GDM1 (cell line): ENCODE data around the gene RPP25.
"Not testable (repeated sequence)": the region's sequence is repeated elsewhere in the genome, so short reads cannot be mapped to it uniquely, and the experiment has no call there.

ENCODE experiments used
- DNase-seq: peaks from one replicate; lab custom pipeline; 2025; lab: John Stamatoyannopoulos, UW

Gene RPP25

GRCh38 chr15:74962671-74963070 is 6.1 kb upstream of the RPP25 start:
- no peak for DNase-seq

DNA sequence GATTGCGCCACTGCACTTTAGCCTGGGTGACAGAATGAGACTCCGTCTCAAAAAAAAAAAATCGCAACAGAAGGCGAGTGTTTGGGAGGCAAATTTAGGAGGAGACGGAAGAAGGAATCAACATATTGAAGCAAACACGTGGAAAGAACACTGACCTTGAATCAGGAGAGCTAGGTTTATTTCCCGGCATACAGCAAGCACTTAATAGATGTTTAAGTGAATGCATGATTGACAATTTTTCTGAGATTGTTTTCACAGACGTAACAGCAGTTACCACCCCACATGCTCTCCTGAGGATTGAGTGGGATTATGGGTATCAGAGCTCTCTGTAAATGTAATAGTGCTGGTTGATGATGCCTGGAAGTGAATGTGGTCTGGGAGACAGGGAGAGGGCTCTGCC is 5.6 kb upstream of the RPP25 start:
- no peak for DNase-seq

- DNase-seq, result no peak
Measured at GRCh38 chr15:74961616-74962015, 5.0 kb upstream of the RPP25 start.

DNA sequence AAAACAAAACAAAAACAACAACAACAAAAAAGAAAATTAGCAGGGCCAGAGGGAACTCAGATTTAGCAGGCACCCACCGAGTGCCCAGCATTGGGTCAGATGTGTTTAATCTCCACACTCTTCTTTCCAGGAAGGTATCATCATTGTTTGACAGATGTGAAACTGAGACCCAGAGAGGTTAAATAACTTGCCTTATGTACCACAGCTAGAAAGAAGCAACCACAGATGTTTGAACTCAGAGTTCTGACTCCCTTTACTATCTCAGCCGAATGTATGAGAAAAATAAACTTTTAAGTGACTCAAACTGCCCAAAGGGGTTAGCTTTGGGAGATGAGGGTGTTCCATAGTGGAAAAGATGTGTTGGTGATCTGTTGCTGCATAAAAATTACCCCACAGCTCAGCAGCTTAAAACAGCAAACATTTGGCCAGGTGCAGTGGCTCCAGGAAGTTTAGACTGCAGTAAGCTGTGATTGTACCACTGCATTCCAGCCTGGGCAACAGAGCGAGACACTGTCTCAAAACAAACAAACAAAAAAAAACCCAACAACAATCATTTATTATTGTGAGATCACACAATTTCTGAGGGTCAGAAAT is 4.5 kb upstream of the RPP25 start:
- no peak for DNase-seq

GRCh38 chr15:74960286-74960685 is 3.7 kb upstream of the RPP25 start:
- DNase-seq, result no peak

GRCh38 chr15:74959586-74959939 is 3.0 kb upstream of the RPP25 start:
- DNase-seq, result no peak

- no peak for DNase-seq
Measured at GRCh38 chr15:74958908-74959585, 2.5 kb upstream of the RPP25 start.

- no peak for DNase-seq
Measured at GRCh38 chr15:74958320-74958907, 1.8 kb upstream of the RPP25 start.

GRCh38 chr15:74957476-74958035 is 984 bp upstream of the RPP25 start:
- no peak for DNase-seq

- no peak for DNase-seq
Measured at GRCh38 chr15:74955796-74956647, 550 bp downstream of the RPP25 start.

- DNase-seq, result no peak
Measured at GRCh38 chr15:74955017-74955416, 1.6 kb downstream of the RPP25 start.

- no peak for DNase-seq
Measured at GRCh38 chr15:74954515-74954914, 2.1 kb downstream of the RPP25 start.

GRCh38 chr15:74951006-74951405 is 5.6 kb downstream of the RPP25 start:
- DNase-seq, result no peak

DNA sequence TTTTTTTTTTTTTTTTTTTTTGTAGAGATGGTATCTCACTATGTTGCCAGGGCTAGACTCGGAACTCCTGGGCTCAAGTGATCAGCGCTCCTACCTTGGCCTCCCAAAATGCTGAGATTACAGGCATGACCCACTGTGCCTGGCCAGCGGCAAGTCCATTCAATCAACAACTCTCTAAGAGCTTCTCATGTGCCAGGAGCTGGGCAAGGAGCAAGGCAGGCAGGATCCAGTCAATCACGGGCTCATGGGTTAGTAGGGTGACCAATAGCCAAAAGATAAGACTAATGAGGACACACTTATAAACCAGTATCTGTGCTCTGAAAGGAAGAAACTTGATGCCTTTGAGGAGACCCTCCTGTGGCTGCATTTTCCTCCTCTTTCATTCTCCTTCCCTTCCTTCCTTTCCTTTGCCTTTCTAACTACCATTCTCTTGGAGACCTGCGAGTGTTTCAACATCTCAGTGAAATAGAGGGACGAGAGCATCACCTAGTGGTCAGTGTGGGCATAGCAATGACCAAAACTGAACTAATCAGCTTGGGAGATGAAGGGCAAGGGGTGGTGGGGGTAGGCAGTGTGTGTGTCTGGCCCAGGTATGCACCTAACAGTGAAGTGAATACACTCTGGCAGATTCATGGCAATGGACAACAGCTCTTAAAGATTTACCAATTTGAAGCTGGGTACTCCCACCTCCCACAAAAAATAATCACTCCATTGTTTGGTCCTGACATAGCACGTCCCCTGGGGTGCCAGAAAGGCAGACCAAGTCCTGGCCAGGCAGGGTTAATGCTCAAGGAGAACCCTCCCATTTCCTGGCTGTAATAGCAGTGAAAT is 6.3 kb downstream of the RPP25 start:
- peak; percentile 63 for DNase-seq

- peak; percentile 93 for DNase-seq
Measured at GRCh38 chr15:74937590-74938371, 18.8 kb downstream of the RPP25 start, which contains the start of gene COX5A. Gene COX5A, minus strand, starts transcription at chr15:74938073. Its CDS starts 59 bp downstream, at chr15:74938014.

- no peak for DNase-seq
Measured at GRCh38 chr15:74937272-74937589, 19.3 kb downstream of the RPP25 start.

DNA sequence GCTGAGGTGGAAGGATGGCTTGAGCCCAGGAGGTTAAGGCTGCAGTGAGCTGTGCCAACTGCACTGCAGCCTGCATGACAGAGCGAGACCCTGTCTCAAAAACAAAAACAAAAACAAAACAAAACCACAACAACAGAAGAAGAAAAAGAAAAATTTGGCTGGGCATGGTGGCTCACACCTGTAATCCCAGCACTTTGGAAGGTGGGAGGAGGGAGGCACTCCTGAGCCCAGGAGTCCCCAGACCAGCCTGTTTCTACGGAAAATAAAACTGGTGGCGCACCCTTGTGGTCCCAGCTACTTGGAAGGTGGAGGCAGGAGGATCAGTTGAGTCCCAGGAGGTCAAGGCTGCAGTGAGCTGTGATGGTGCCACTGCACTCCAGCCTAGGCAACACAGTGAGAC is 21.4 kb downstream of the RPP25 start:
- DNase-seq, result not testable (repeated sequence)

DNA sequence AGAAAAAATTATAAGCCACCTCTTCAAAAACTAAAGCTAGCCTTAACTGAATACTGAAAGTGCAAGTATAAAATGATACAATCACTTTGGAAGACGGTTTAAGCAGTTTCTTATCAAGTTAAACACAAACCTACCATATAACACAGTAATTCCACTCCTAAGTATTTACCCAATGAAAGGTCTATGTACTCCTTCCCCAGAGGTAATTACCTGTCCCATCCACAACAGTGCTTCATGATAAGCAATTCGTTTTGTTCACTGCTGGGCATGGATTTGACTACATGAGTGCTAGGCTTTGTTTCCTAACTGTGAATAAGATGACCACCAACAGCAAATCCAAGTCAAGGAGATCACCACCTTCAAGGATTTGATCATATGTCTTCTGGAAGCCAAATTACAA is 23.0 kb downstream of the RPP25 start:
- DNase-seq, result no peak

DNA sequence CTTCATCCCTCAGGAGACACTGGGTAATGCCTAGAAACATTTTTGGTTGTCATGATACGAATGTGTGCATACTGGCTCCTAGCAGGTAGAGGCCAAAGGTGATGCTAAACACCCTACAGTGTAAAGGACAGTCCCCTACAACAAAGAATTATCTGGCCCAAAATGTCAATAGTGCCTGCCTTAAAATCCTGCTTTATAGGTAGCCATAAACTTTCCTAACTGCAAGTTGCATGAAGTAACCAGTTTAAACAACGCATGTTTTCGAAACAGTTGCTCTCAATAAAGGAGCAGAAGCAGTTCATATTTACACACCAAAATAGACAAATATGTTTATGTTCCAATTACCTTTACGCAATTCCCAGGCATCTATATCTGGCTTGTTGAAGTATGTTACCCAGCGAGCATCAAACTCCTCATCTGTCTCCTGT is 27.8 kb downstream of the RPP25 start:
- DNase-seq, result no peak

GRCh38 chr15:74924525-74924924 is 32.0 kb downstream of the RPP25 start:
- DNase-seq, result no peak

DNA sequence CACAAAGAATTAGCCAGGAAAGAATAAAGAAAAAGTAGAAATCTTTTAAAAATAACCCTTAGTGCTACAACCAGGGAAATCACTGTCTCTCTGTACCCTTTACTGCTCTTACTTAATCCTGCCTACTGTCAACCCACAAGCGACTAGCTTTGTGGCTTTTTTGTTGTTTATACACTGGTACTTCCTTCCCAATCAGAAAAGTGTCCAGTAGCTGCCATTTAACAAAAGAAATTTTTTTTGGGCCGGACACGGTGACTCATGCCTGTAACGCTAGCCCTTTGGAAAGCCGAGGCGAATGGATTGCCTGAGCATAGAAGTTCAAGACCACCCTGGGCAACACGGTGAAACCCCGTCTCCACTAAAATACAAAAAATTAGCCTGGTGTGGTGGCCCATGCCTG is 36.1 kb downstream of the RPP25 start:
- DNase-seq, result no peak
